ENCODE results near the gene CTIF.

CTIF gene

DNA sequence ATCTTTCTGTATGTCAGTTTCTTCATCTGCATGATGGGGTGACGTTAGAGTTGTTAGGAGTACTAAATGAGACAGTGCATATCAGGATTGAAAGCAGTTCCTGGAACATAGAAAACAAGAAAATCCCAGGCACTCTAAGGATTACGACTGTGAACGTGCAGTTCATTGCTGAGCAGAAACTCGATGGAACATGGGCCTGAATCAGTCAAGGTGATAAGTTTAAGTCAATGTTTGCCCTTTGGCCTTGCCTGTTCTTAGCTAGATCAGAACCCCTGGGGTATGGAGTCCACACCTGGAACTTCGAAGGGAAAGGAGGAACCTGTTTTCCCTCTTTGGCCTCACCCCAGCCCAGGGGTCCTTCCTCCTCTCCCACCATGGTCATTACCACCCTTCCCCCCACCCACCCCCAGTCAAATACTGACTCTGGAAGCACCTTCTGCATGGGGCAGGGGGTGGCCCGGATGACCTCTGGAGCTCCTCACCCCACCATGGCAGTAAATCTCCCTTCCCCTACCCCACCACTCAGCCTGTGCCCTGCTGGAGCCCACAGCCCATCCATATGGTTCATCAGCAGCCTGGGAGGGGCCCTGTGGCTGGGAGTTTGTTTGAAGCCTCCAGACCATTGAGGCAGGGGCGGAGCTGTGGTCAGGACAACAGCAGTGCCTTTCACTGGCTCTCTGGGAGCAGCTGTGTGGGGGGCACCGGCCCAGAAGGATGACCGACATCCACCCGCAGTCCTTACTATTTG is 247.8 kb downstream of the CTIF start:
- H3K27ac Mint-ChIP-seq, result peak overlapping the region; percentile 80
- peaks cover 6% of the 10 kb centered on the region for H3K27me3 Mint-ChIP-seq
- intact Hi-C loops (cut with micrococcal nuclease), result loop anchor here (10.0 kb wide), 2 partner anchors 138 to 458 kb away; no protein-coding TSS in a partner anchor
- H3K4me3 Mint-ChIP-seq, result no peak overlapping the region
- H3K4me1 Mint-ChIP-seq (ENCODE audit: low read depth), result peaks cover 93% of the 10 kb centered on the region
- H3K9me3 Mint-ChIP-seq, result no peaks in the 10 kb centered on the region
- H3K36me3 Mint-ChIP-seq (ENCODE audit: low read depth), result peaks cover 23% of the 10 kb centered on the region

DNA sequence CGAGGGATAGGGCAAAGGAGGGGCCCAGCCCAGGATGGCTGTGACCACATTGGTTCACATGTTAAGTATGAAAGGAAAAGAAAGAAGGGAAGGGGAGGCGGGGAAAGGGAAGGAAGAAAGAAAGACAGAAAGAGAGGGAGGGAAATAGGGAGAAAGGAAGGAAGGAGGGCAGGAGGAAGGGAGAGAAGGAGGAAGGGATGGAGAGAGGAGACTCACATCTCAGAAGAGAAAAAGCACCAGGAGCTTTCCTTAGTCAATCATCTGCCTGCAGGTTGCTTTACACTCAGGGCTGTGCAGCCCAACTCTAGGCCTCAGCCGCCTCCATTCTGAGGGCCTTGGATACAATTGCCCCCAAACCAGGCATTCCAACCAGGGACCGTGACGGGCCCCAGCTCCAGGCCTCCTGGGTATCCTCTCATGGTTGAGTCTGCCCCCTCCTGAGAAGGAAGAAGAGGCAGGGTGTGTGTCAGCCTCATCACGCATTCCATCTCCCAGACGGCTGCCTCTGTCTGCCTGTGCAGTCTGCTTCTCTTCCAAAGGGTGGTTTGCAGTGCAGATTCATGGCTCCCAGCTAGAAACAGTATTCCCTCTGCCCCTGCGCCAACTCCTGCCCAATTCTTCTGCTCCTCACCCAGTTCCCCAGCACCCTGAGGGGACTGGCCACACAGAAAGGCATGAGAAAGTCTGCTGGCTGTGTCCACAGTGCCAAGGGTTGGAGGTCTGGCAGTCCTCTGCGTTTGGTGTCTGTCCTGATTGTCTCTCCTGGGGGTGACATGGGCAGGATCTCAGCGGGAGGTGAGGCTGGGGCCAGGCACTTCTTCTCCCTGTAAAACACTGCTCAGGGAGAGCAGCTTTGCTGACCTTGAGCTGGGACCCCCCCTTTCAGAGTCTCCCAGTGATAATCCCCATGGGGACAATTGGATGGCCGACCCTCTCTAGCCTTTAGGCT is 248.6 kb downstream of the CTIF start:
- intact Hi-C loops (cut with micrococcal nuclease), result loop anchor here (10.0 kb wide), 2 partner anchors 137 to 457 kb away; no protein-coding TSS in a partner anchor
- H3K27me3 Mint-ChIP-seq, result peaks cover 6% of the 10 kb centered on the region
- peaks cover 93% of the 10 kb centered on the region for H3K4me1 Mint-ChIP-seq (ENCODE audit: low read depth)
- H3K9me3 Mint-ChIP-seq, result no peaks in the 10 kb centered on the region
- peak overlapping the region; percentile 73 for H3K27ac Mint-ChIP-seq
- H3K4me3 Mint-ChIP-seq, result no peak overlapping the region
- peaks cover 23% of the 10 kb centered on the region for H3K36me3 Mint-ChIP-seq (ENCODE audit: low read depth)

DNA sequence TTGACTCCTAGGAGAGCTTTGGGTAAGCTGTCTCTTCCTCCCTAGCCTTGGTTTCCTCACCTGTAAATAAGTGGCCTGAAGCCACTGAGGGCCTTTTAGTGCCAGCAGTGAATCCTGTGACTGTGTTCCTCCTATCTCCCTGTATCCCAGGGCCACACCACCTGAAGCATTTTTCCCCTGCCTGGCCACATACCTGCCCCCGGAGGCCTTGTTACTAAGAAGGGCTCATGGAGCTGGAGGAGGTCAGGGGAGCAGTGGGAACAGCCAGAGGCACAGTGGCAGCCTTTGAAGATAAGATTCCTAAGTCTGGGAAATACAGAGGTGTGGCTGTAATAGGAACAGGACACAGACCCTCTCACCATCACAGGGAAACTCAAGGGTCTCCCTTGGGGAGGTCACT is 249.5 kb downstream of the CTIF start:
- Mint-ChIP-seq H3K9me3 (no peaks in the 10 kb centered on the region), H3K27ac (no peak overlapping the region), H3K4me1 (ENCODE audit: low read depth) (peaks cover 94% of the 10 kb centered on the region), H3K4me3 (no peak overlapping the region), H3K36me3 (ENCODE audit: low read depth) (peaks cover 24% of the 10 kb centered on the region), H3K27me3 (peaks cover 8% of the 10 kb centered on the region)
- intact Hi-C loops (cut with micrococcal nuclease), result loop anchor here (10.0 kb wide), 2 partner anchors 136 to 456 kb away; no protein-coding TSS in a partner anchor

DNA sequence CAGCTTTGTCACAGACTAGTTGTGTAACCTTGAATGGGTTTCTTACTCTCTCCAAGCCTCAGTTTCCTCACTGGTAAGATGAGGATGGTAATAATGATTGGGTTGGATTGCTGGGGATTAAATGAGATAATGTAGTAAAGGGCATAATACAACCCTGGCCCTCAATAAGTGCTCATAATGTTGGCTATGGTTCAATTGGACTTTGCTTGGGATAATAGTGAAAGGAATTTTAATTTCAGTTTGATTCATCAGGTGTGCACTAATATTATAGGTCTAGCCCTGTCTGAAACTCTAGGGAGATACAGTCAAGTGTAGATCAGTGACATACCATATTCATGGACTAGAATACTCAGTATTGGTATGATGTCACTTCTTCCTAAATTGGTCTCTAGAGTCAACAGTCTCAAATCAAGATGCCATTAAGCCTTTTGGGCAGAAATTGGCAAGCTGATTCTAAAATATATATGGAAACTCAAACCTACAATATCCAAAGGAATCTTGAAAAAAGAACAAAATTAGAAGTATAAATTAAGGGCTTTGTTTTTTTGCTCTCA is 250.5 kb downstream of the CTIF start:
- Mint-ChIP-seq H3K9me3 (no peaks in the 10 kb centered on the region), H3K4me3 (no peak overlapping the region), H3K4me1 (ENCODE audit: low read depth) (peaks cover 92% of the 10 kb centered on the region), H3K27ac (peak overlapping the region; percentile 86), H3K27me3 (peaks cover 17% of the 10 kb centered on the region), H3K36me3 (ENCODE audit: low read depth) (peaks cover 28% of the 10 kb centered on the region)
- intact Hi-C loops (cut with micrococcal nuclease), result loop anchor here (10.0 kb wide), 2 partner anchors 135 to 455 kb away; no protein-coding TSS in a partner anchor

DNA sequence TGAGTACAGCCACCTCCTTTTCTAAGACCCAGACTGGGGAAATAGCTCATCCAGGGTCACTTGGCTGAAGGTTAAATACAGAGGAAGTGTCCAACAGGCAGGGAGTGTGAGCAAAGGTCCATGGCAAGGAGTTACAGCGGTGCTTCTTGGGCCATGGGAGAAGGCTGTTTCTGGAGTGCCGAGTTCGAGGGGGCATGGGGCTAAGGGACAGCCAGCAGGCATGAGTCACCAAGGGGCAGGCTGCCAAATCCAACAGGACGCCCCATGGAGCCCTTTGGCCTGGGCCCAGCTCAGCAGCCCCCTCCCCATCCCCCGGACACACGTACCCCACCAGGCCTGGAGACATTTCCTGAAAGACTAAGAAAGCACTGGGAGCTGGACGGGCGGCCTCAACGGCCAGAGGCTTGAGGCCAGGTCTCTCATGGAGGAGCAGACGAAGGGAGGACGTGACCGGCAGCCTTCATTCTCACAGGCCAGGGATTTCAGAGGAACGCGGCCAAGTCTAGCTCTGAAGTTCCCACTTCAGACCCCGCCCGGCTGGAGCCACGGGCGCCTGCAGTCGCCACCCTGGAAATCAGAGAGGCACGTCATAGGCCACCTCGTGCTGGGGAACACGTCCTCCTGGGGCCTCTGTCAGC is 251.5 kb downstream of the CTIF start:
- H3K27ac Mint-ChIP-seq, result peak overlapping the region; percentile 86
- intact Hi-C loops (cut with micrococcal nuclease), result no loop called here

DNA sequence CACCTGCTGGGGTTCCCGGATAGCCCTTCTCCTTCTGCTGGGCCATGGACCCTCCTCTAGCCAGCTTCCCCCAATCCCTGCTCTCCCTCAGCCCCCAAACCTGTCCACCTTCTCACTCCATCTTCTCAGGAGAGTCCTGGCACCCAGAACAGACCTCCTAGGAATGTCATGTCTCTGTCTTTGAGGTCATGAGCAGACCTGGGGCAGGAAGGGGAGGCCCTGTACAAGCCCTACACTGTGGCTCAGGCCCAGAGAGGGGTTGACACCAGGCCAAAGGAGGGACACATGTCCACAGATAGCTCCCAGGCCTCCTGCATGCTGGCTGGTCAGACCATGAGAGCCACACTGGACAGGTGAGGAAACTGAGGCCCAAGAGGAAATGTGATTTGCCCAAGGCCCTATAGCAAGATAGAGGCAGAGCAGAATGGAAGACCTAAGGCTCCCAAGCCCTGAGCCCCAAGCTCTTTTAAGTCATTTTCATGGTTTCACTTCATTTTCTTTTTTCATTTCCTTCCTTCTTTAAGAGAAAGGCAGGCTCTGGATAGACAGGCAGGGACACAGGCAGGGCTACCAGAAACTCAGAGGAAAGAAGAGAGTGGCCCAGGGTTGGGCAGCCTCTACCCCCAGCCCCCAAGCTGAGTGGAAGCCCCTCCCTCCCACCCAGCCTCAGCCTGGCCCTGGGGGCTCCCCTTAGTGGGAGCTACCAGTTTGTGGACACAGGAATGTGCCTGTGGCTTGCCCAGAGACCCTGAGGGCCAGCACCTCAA is 252.2 kb downstream of the CTIF start:
- H3K4me3 Mint-ChIP-seq, result no peak overlapping the region
- H3K36me3 Mint-ChIP-seq (ENCODE audit: low read depth), result peaks cover 37% of the 10 kb centered on the region
- H3K9me3 Mint-ChIP-seq, result no peaks in the 10 kb centered on the region
- intact Hi-C loops (cut with micrococcal nuclease), result no loop called here
- peaks cover 21% of the 10 kb centered on the region for H3K27me3 Mint-ChIP-seq
- H3K4me1 Mint-ChIP-seq (ENCODE audit: low read depth), result peaks cover 75% of the 10 kb centered on the region
- H3K27ac Mint-ChIP-seq, result peak overlapping the region; percentile 86

More for the DNA sequence above, 251.5 kb downstream of the CTIF start:
- Mint-ChIP-seq H3K4me3 (no peak overlapping the region), H3K27me3 (peaks cover 21% of the 10 kb centered on the region), H3K4me1 (ENCODE audit: low read depth) (peaks cover 82% of the 10 kb centered on the region), H3K9me3 (no peaks in the 10 kb centered on the region), H3K36me3 (ENCODE audit: low read depth) (peaks cover 37% of the 10 kb centered on the region)

DNA sequence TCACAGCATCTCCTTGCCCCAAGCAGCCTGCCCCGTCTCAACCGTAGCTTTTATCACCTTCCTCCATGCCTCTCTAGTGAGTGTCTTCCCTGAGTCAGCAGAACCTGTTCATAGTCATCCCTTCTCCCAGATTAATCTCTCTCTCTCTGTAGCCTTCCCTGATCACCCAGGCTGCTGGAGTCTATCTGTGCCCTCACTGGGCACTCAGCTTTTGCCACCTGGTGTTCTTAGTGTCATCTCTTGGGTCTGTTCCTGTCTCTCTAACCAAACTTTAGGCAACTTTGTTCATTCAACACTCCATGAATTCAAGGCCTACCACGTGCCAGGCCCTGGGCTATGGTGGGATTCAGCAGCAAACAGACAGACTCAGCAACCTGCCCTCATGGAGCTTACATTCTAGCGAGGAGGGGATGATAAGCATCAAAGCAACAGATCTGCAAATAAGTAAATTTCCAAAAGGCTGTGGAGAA is 252.8 kb downstream of the CTIF start:
- peak overlapping the region; percentile 86 for H3K27ac Mint-ChIP-seq
- no peaks in the 10 kb centered on the region for H3K9me3 Mint-ChIP-seq
- H3K36me3 Mint-ChIP-seq (ENCODE audit: low read depth), result peaks cover 38% of the 10 kb centered on the region
- intact Hi-C loops (cut with micrococcal nuclease), result no loop called here
- H3K4me1 Mint-ChIP-seq (ENCODE audit: low read depth), result peaks cover 69% of the 10 kb centered on the region
- peaks cover 21% of the 10 kb centered on the region for H3K27me3 Mint-ChIP-seq
- peak overlapping the region; percentile 4 for H3K4me3 Mint-ChIP-seq

DNA sequence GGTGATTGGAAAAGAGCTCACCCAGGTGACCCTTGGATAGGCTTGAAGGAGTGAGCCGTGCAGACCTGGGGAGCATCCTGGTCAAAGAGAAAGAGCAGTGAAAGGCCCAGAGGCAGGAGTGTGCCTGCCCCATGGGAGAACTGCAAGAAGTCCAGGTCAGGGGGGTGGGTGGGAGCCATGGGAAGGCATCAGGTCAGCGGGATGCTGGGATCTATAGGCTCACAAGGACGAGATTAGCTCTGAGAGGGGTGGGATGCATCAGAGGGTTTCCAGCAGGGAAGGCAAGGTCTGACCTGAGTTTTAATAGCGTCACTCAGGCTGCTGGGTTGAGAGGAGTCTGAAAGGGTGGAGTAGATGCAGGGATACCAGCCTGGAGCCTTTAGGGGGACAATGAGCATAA is 253.3 kb downstream of the CTIF start:
- intact Hi-C loops (cut with micrococcal nuclease), result no loop called here
- no peak overlapping the region for H3K4me3 Mint-ChIP-seq

DNA sequence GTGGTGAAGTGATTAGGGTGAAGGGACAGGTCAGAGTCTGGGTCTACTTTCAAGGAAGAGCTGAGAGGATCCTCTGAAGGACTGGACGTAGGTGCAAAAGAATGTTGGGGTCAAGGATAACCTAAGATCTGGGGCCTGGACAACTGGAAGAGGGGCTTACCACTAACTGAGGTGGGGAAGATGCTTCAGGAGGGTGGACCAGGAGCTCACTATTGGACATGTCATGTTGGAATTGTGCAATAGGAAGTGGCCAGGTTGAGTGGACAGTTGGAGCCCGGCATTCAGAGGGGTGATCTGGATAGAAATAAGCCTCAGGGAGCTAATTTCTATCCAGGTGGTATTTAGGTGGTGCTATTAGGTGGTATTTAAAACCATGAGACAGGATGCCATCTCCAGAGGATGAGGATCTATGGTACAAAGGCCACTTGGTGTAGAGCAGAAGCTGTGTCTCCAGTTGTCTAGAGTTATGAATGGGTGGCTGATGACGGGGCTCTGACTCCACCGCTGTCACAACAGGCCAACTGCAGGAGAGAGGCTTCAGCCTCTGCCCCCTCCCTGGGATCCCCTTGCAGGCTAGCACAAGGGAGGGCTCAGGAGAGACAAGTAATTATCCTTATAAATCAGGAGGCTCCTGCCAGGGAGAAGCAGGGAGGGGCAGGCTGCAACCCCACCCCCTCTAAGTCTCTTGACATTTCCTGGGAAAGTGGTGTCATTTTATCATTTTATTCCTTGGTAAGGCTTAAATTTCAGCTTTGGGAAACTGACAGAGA is 254.0 kb downstream of the CTIF start:
- Mint-ChIP-seq H3K27me3 (peaks cover 16% of the 10 kb centered on the region), H3K4me1 (ENCODE audit: low read depth) (peaks cover 58% of the 10 kb centered on the region), H3K9me3 (no peaks in the 10 kb centered on the region), H3K27ac (peak overlapping the region; percentile 86), H3K36me3 (ENCODE audit: low read depth) (peaks cover 35% of the 10 kb centered on the region), H3K4me3 (no peak overlapping the region)
- intact Hi-C loops (cut with micrococcal nuclease), result no loop called here

More for the DNA sequence above, 253.3 kb downstream of the CTIF start:
- Mint-ChIP-seq H3K9me3 (no peaks in the 10 kb centered on the region), H3K4me1 (ENCODE audit: low read depth) (peaks cover 64% of the 10 kb centered on the region), H3K36me3 (ENCODE audit: low read depth) (peaks cover 36% of the 10 kb centered on the region), H3K27ac (peak overlapping the region; percentile 86), H3K27me3 (peaks cover 18% of the 10 kb centered on the region)

- intact Hi-C loops (cut with micrococcal nuclease), result no loop called here
Observed at GRCh38 chr18:48794251-48794970, 255.6 kb downstream of the CTIF start.

DNA sequence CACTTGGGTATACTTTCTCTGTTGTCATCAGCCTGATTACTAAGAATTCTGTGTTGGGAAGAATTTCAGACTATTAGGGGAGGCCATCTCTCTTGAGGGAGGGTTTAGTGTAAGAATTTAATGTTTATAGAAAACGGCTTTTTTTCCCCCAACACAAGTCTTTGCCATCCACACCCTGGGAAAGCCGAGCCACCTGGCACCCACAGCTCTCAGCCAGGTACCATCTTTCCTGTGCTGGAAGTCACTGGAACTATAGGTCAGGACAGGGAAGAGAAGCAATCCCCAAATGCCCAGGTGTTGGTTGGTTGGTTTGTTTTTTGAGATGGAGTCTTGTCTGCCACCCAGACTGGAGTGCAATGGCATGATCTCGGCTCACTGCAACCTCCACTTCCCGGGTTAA is 256.9 kb downstream of the CTIF start:
- Mint-ChIP-seq H3K27me3 (peaks cover 18% of the 10 kb centered on the region), H3K36me3 (ENCODE audit: low read depth) (peaks cover 28% of the 10 kb centered on the region), H3K27ac (no peak overlapping the region), H3K4me3 (no peak overlapping the region), H3K9me3 (no peaks in the 10 kb centered on the region), H3K4me1 (ENCODE audit: low read depth) (peaks cover 46% of the 10 kb centered on the region)
- intact Hi-C loops (cut with micrococcal nuclease), result no loop called here

More at GRCh38 chr18:48794251-48794970, 255.6 kb downstream of the CTIF start:
- Mint-ChIP-seq H3K4me3 (no peak overlapping the region), H3K4me1 (ENCODE audit: low read depth) (peaks cover 46% of the 10 kb centered on the region), H3K36me3 (ENCODE audit: low read depth) (peaks cover 28% of the 10 kb centered on the region), H3K27me3 (peaks cover 18% of the 10 kb centered on the region), H3K27ac (no peak overlapping the region), H3K9me3 (no peaks in the 10 kb centered on the region)
